Adipose tissue (tissue), 3 donors: ENCODE data around the gene ZNF350. TPM values are rescaled to one million over a fixed set of nuclear protein-coding genes. Genes with fewer than 3 reads are reported as not detected.

Experiments
- H3K27ac ChIP-seq: one replicate; pipeline ENCODE4 v1.5.1; 2013; ENCODE audit warnings: low read depth, low read length
- WGBS, 3 donors: extraction: QIAGEN DNeasy Blood & Tissue Kit; methylation state at CpG; one replicate each; pipeline ENCODE4 v1.1.7; 2013; 5-methylcytosine and 5-hydroxymethylcytosine counted together
- polyA plus RNA-seq, 3 donors: library from polyadenylated mRNA; stranded (reverse); fragments of 200-250 nt; gene quantifications; one replicate each; pipeline ENCODE4 v1.2.3, GENCODE V29; 2013
- donor health status: healthy with polysubstance abuse.
- donor health status: Bipolar disorder and iron deficiency.
- donor health status: healthy.

ZNF350 gene
- polyA plus RNA-seq, 3 donors: 3.9 to 5.6 (median 5.4) TPM

DNA sequence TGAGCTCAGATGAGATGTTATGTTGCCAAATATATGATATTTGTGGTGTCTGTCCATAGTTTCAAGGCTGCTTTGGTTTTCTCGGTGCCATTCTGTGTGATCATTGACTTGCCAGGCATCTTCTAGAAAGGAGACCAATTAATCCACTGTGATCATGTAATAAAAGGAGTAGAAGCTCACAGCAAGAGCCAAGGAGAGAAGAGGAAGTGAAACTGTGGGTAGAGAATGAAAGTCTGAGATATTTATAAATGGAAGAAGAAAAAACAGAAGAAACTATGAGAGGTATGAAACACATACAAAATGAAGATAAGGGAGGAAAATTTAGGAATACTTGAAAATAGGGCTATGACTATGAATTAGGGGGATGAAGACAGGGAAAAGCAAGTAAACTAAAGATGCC is 70.5 kb downstream of the ZNF350 start:
- no peak overlapping the region for H3K27ac ChIP-seq
- 79 to 96% (median 86%) methylated on average over 1 of the region's 1 CpG for WGBS, 3 donors

DNA sequence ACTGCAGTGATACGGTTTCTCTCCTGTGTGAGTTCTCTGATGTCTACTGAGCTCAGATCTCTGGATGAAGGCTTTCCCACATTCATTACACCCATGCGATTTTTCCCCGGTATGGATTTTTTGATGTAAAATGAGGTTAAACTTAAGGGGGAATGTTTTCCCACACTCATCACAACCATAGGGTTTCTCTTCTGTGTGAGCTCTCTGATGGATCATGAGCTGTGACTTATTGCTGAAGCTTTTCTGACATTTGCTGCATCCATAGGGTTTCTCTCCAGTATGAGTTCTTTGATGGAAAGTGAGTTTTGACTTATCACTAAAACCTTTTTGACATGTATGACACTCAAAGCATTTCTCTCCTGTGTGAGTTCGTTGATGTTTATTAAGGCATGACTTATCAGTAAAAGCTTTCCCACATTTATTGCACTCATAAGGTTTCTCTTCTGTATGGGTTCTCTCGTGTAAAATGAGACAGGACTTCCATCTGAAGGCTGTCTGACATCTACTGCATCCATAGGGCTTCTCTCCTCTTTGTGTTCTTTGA is 71.2 kb downstream of the ZNF350 start:
- WGBS, 3 donors: 70 to 83% (median 71%) methylated on average over 5 of the region's 5 CpGs
- no peak overlapping the region for H3K27ac ChIP-seq

Other genes starting within 250 kb of the ZNF350 start
- 10 to 100 TPM in 2 of 3 donors, 1 to 10 TPM in 1; 4.4 to 59.0 (median 27.8) TPM for gene FPR1, start 235.0 kb downstream of the ZNF350 start, polyA plus RNA-seq
- gene FPR2, start 225.7 kb downstream of the ZNF350 start, polyA plus RNA-seq: 10 to 100 TPM in 1 of 3 donors, 1 to 10 TPM in 2; 1.2 to 10.0 (median 3.9) TPM
- 1 to 10 TPM in 2 of 3 donors, under 1 TPM in 1; 0.67 to 4.5 (median 1.6) TPM for gene FPR3, start 191.7 kb downstream of the ZNF350 start, polyA plus RNA-seq
- 10 to 100 TPM in 1 of 3 donors, 1 to 10 TPM in 2; 6.7 to 11.2 (median 6.8) TPM for gene ZNF577, start 98.9 kb downstream of the ZNF350 start, polyA plus RNA-seq
- 1 to 10 TPM; 2.8 to 7.0 (median 3.1) TPM for gene ZNF649, start 81.8 kb downstream of the ZNF350 start, polyA plus RNA-seq
- 1 to 10 TPM in 2 of 3 donors, under 1 TPM in 1; 0.56 to 3.4 (median 1.6) TPM for gene ZNF613, start 59.4 kb downstream of the ZNF350 start, polyA plus RNA-seq
- 1 to 10 TPM; 2.5 to 4.2 (median 2.7) TPM for gene ZNF615, start 21.4 kb upstream of the ZNF350 start, polyA plus RNA-seq
- 1 to 10 TPM; 1.8 to 4.3 (median 3.1) TPM for gene ZNF614, start 41.5 kb upstream of the ZNF350 start, polyA plus RNA-seq
- 1 to 10 TPM; 3.1 to 4.3 (median 3.3) TPM for gene ZNF432, start 62.0 kb upstream of the ZNF350 start, polyA plus RNA-seq
- gene ZNF841, start 108.9 kb upstream of the ZNF350 start, polyA plus RNA-seq: 1 to 10 TPM; 5.1 to 5.9 (median 5.8) TPM
- gene ZNF616, start 153.1 kb upstream of the ZNF350 start, polyA plus RNA-seq: 1 to 10 TPM; 2.1 to 3.2 (median 2.2) TPM
- gene ZNF836, start 184.8 kb upstream of the ZNF350 start, polyA plus RNA-seq: 1 to 10 TPM; 2.2 to 5.4 (median 4.0) TPM
- 100 to 1,000 TPM in 1 of 3 donors, 10 to 100 TPM in 2; 58.2 to 106 (median 88.5) TPM for gene PPP2R1A, start 203.2 kb upstream of the ZNF350 start, polyA plus RNA-seq